HG03064 (cell line): Measurements from ENCODE around the gene AFF3.
"Not testable (repeated sequence)": the region's sequence is repeated elsewhere in the genome, so short reads cannot be mapped to it uniquely, and the experiment has no call there.

Experiments
- ATAC-seq: cut with Tn5 transposase; IDR thresholded peaks from one replicate; pipeline ENCODE4 v1.9.1; 2021; ENCODE audit warnings: low read depth; ENCODE audit not compliant: unreplicated experiment

AFF3 gene

DNA sequence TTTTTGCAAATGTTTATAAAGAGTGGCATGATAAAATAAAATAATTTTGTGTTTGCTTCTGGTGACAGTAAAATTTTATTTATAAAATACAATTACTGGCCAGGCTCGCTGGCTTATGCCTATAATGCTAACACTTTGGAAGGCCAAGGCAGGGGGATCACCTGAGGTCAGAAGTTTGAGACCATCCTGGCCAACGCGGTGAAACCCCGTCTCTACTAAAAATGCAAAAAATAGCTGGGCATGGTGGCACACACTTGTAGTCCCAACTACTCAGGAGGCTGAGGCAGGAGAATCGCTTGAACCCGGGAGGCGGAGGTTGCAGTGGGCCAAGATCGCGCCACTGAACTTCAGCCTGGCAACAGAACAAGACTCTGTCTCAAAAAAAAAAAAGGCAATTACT lies 480.6 kb downstream of the AFF3 start:
- not testable (repeated sequence) for ATAC-seq

DNA sequence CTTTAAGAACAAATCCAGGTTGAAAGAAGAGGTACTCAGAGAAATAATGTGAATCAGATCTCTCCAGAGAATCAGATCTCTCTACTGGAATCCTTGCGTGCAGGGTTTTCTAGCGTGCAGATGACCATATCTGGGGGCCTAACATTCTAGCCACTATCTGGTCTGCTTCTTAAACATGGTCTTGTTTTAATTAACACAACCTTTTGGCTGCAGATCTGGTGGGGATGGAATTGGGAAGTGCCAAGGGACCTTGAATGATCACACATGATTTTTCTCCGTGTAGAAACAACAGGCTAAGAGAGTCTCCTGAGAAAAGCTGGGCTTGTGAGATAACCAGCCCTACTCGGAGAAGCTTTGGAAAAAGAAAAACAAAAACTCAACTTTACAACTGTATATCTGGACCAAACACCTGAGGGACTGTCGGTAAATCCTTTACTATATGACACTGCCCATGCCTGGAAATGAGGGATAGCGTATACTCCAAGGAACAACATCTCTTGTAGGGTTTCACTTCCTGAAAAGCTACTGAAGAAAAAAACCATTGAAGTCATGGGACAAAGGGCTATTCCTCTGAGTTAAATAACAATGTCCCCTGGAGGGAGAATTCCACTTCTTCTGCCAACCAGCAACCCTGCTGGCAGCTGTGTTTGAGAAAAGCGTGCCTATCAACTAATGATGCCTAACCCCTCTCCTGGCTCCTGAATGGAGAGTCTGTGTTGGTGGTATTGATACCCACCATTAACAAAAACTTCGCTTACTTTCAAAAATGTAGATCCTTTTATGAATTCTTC lies 481.6 kb downstream of the AFF3 start:
- no peak for ATAC-seq

DNA sequence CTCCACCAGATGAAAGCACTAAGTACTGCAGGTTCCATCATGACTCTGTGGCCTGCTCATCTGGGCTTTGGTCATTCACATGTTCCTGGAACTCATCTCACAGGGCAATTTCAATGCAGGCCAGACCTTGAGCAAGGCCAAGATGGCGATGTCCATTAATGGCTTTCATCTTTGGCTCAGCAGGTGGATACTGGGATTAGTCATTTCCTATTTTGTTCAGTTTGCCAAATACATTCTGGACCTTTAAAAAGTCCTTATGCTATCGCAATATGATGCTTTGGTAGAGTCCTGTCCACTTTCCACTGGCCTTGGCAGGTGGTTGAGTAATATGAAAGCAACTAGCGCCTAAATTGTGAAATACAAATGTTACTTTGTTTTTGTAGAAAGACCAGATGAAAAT lies 482.5 kb downstream of the AFF3 start:
- ATAC-seq = no peak

DNA sequence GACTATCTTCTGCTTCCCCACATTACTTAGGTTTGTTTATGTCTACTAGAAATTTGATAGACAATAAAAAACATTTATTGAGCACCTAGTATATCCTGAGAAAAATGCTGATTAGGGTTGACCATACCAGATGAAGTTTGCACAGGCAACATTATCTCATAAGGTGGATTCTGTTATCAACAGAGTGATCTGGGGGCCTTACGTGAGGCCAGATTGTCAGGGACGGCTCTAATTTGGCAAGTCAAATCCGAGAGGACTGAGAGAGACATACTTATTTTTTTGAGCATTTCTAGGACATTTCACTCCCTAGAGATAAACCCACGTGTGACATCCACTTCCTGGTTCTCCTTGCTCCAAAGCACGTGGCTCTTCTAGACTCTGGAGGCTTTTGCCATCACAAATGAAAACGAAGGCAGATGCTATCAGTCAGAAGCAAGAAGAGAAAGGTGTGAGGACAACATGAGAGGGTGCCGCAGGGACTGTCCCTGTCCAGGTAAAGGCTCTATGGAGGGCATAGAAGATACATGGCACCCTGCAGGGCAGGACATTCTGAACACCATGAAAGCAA lies 484.6 kb downstream of the AFF3 start:
- ATAC-seq = no peak

DNA sequence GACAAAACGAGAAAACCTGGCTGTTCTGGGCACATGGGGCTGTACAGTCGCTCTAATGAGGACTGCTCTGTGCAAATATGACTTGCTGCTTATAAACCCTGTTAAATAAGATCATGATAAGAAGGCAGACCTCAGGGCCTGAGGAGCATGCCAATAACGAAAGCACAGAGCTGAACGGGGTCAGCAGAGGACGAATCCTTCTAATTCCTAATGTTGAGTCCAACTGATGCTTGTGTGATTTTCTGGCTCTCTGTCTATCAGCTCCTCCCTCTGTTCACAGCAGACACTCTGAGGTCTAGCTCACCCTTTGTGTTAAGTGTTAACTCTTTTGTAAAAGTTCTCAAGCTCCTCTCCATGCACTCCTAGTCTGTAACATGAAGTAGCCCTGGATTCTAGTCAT lies 485.4 kb downstream of the AFF3 start:
- no peak for ATAC-seq

DNA sequence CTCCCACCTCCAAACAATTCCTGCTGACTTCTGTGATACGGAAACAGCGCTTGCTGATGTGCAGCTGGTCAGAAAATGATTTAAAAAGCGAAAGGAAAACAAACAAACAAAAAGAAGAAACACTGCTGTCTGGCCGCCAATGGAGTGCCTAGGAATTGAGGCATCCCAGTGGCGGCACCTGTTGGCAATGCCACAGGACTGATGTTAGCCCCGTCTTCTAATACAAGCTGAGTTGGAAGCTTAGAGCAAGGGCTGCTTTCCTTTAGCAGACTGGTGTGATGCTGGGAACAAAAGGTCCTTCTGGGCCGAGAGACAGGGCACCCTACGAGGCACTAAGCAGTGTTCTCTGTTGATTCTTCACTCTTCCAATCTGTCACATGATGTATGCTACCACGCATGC lies 489.0 kb downstream of the AFF3 start:
- no peak for ATAC-seq

DNA sequence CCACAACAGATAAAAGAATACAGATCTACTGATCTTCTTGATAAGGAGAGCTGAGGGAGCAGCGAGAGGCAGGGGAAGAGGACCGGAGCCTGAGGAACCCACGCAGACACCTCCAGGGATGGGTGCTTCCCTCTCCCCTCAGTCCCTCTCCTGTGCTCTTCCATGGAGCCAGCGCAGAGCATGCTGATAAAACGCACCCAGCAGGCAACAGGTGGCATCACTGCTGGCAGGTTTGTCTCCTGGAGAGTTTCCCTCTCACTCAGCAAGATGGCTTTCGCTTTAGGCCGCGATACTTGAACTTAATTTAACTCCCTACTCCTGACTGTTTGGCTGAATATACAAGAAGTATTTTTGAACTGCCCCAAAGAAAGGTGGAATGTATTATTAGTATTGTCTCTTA lies 489.5 kb downstream of the AFF3 start:
- no peak for ATAC-seq

DNA sequence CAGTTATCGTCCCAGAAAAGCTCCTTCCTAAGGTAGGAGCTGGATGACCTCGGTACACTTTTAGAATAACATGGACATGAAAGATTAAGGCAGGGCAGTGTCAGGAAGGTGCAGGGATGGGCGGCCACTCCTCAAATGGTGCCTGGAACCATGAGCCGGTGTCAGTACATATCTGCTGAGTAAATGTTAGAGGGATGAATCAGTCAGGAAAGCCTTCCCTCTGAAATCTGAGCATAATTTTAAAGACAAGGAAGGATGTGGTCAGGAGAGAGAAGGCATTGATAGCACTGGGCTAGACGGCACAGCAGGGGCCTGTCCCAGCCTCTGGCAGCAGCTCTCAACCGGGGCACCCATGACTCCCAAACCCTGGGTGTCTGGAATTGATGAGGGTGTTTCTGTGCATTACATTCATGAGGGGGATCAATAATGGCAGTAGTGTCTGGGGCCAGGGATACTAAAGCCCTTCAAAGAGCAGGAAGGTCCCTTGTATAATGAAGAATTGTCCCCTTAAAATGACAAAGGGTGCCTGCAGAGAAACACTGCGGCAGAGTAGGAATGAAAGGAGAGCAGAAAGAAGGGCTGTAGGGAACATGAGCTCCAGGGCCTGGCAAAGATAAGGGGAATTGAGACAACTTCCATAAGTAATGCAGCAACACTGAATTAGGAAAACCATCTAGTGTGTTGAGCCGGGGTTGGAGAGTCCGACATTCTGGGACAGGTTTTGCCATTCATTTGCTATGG lies 490.3 kb downstream of the AFF3 start:
- no peak for ATAC-seq

DNA sequence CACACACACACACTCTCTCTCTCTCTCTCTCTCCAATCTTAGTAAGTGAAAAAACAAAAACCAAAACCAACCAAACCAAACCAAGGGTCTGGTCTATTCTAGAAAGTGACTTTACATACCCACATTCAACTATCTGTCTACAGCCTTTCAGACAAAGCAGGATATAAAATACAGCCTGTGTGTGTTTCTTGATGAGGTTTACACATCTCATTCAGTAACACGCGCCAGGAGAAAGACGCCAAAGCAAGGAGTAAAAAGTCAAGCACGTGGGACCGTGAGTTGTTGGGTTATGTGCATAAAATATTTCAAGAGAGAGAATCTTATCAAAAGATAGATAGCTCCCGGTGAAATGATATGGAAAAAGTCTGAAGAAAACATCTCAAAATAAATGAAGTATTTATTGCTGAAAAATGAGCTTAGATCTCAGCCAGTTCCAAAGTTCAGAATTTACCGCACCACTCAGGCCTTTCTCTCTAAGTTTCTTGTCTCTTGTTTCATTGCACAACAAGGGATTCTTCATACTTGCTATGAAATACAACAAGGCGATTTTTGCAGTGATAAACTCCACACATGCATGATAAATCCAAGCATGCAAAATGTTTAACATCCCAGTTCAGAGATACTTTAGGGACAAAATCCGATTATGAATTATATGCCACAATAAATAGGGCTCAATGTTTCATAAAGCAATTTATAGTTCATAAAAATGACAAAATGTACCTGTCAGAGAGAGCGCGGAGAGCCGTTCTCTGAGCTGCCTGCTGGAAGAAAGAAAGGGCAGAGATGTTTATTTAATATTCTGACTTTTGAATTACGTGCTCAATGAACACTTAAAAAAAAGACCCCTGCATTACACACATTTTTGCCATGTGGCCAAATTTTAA lies 493.2 kb downstream of the AFF3 start:
- ATAC-seq = no peak

DNA sequence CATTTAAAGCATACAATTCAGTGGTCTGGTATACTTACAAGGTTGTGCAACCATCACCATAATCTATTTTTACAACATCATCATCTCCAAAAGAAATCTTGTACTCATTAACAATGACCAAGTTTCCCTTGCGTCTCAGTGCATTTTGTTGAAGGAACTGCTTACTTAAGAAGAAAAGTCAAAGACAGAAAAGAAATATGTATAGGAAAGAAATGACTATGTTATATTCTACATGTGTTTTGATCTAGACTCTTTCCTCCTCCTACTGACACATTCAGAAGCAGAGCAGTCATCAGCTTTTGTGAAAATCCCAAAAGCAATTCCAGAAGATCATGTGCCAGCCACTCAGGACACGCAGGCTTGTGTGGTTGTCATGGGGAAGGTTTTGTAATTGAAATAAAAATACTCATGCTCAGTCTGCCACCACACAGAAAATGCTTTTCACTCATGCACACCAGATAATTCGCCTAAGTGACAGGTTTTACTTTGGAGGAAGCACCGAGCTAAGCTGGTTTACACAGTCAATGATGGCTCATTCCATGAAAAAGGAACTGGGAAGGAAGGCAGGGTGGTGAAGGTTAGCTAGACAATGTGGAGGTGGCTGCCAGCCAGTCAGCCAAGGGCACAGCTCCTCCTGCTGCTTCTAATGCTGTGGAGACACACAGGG lies 494.1 kb downstream of the AFF3 start:
- ATAC-seq = no peak

DNA sequence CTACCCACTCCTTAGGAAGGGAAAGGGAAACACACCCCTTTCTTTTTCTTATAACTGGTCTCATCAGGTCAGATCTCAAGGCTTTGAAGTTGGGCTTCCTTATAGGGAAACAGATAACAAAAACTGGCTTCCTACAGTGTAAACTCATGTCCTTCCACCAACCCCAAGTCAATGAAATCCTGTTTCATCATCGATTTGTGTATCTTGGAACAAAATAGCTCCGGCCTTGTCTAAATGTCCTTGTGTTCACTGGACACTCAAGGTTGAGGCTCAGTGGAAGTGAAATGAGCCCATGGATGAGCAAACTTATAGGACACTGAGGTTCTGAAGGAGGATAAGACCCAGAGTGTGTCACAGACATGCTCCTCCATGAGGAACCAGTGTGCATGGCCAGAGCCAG lies 496.4 kb downstream of the AFF3 start:
- ATAC-seq = no peak

DNA sequence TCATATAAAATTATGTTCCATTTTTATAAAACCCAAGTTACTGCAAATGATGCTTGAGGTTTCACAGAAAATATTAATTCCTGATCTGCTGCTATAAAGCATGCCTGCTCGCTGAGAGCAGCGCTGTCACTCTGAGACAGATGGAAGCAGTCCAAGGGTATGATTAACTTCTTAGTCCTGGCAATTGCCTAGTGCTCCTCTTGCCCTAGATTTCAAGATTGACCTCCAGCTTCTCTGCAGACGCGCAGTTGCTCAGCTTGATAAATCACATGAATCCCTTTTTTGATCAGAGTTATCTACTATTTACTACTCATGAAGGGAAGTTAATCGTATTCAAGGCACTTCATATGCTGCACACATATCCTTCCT lies 498.0 kb downstream of the AFF3 start:
- no peak for ATAC-seq

DNA sequence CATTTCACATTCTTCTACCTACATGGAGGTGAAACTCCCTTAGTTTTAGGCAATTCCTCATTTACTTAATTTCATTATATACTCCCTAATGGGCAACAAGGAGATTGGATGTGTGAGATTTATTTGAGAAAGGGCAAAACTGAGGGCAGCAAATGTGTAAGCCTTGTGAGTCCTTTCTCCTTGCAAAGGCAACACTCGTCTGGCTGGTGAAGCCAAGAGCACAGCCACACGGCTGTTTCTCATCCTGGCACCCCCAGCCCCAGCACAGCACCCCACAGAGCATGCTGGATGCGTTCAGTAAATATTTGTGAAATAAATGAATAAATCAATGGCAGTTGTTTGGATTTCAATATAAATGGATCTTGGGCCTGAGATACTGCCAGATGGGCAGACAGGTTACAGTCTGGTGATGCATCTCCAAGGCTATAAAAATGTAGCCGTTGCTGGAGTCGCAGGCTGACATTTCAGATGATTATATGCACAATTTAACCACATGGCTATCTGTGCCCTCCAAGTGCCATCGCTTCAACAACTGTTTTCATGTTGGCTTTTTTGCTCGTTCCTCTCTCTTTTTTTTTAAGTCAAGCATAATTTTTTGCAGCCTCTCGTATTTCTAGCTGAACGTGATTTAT lies 498.5 kb downstream of the AFF3 start:
- ATAC-seq = no peak

DNA sequence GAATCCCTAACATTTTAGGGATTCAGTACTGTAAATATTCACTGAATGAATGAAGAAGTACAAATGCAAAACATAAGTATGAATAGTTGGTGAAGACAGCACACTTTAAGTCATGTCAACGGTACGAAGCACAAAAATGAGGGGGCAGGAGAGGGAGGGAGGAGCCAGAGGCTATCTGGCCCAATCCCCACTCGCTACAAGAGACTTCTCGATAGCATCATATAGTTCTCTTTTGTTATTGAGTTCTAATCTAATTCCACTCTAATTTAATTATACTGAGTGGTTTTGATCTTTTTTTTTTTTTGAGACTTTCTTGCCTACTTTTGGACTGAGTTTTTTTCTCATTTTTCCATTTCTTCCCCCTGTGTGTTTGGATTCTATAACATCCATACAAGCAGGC lies 500.4 kb downstream of the AFF3 start:
- ATAC-seq = no peak

DNA sequence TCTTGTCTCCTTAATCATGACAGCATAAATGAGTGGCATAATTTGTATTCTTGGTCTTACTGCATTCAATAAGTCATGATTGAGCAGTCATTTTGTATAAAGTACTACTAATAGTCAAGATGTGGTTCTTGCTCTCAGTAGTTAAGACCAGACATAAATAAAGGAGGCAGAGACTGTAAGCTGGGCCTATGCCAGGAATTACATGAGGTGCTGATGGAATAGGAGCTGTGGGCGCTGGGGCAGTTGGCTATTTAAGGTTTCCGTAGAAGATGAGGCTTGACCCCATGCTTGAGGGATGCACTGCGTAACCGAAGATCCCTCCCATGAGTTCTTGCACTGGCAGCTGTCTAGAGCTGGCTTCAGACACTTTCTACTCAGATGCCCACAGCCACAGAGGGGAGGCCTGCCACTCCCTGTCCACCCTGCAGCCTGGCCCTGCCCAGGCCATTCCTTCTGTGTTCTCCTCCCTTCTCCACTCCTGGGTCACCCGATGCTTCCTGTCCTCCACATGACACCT lies 501.7 kb downstream of the AFF3 start:
- ATAC-seq = no peak

DNA sequence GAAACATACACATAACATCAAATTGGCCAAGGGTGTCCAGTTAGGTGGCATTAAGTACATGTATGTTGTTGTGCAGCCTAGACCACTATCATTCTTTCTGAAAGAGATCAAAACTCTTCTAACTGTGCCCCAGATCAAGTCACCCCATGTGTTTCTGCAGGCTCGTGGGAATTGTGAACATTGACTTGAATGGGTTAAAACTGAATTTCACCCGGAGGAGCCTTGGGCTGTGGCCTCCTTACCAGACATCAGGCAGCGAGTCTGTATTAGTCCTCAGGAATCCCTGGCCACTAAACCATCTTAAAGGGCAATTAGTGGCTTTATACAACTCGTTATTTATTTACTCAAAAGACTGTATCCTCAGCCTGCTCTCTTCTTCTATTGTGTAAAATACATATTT lies 503.6 kb downstream of the AFF3 start:
- no peak for ATAC-seq

DNA sequence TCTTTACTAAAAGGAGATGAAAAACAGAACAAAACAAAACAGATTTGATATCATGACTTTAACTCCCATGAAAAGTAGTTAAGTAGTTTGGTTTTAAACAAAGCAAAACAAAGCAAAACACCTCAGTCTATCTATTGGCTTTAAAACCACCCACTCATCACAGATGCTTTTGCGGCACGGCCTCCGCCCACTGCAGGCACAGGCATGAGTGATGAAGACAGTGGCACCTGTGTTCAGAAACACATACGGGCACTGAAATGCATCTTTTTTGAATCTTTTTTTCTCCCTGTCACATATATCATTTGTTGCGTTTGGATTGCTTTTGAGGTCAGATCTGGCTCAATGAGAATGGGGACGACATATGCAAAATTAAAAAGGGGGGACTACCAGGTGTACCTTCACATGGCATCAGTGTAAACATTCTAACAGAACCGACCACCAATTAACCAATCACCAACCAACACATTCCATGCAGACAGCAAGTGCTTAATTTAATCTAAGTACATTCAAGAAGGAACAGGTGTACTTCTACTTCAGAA lies 505.2 kb downstream of the AFF3 start:
- ATAC-seq = no peak

DNA sequence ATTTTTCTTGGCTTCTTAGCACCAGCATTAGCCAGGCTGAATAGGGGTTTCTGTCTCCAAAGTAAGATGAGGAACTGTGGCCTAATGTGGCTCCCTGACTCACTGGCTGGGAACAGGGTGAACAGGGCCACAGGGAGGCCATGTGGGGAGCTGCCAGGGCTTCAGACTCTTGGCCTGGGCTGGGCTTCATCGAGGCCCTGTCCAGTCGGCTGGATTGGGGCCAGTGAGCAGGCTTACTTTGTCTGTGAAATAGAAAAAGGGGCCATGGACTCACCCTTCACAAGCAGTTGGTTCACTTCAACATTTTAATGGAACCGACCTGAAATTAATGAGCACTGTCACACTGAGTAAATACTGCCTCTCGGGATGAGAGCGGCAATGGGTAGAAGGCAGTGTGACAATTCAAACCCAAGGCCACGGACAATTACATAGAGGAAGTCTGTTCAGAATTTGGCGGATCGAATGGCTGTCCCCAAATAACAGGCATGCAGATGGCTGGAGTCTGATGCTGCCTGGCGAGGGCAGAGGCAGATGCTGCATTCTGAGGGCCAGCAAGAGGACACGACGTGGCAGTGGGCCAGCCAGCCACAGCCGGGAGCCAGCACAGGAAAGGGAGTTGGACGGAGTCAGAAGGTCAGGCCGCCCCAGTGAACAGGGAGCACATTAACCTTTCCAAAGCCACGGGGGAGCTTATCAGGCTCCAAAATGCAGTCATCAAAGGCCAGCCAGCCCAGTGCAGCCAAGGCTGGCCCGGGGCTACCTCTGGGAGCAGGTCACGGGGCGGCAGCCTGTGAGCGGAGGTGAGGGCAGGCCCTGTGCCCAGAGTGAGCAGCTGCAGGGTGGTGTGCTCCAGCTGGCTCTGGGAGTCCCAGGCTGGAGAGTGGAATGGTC lies 506.0 kb downstream of the AFF3 start:
- no peak for ATAC-seq

DNA sequence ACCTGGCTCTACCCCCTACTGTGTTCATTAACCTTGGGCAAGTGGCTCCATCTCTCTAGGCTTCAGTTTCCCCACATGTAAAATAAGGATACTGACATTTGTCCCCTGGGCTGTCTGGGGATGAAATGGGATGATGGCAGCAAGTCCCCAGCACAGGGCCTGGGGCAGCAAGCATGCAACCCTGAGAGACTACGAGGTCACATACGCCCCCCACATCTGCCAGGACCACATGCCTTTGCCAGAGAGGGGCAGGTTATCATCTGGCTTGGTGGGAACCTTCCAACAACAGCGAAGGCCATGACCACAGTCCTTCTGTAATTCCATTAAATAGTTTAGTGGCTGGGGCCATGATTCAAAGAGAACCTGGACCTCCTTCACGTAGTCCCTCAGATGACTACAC lies 506.7 kb downstream of the AFF3 start:
- ATAC-seq = no peak
